ENCODE measurements around the gene ANAPC10. TPM values are rescaled to one million over a fixed set of nuclear protein-coding genes. Genes with fewer than 3 reads are reported as not detected.

The ANAPC10 gene
- total and polyA plus RNA-seq, 2 donors (not counting 1 experiment from before 2014, with no cell fraction given), result 28.1 to 29.7 TPM

DNA sequence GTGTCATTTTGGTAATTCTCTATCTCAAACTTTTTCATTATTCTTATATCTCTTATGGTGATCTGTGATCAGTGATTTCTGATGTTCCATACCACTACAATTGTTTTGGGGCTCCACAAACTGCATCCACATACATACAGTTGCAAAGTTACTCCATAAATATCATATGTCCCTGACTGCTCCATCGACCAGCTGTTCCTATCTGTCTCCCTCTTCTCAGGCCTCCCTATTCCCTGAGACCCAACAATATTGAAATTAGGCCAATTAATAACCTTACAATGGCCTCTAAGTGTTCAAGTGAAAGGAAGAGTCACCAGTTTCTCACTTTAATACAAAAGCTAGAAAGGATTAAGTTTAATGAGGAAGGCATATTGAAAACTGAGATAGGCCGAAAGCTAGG is 108.7 kb downstream of the ANAPC10 start:
- Histone ChIP-seq H3K27me3 (ENCODE audit: control insufficient read depth, insufficient read depth, low read length) (no peaks in the 10 kb centered on the region), H4K20me1 (ENCODE audit: control insufficient read depth, extremely low read depth, insufficient read depth, low read length) (no peaks in the 10 kb centered on the region), H3K36me3 (ENCODE audit: control insufficient read depth, insufficient read depth, low read length) (no peaks in the 10 kb centered on the region), H3K4me2 (ENCODE audit: extremely low read depth, insufficient read depth, low read length) (no peak overlapping the region), H3K27ac (ENCODE audit: insufficient read depth, low read length) (no peak overlapping the region), H2AFZ (ENCODE audit: low read length) (no peak overlapping the region), H3K9ac (ENCODE audit: insufficient read depth, low read length) (no peak overlapping the region), H3K4me3 (replicated peaks in 1 of 4; ENCODE audit: control extremely low read depth in 1 of 4, insufficient read depth in 1 of 4, low read depth in 3 of 4, low read length in 4 of 4) (no peak overlapping the region), H3K79me2 (ENCODE audit: control insufficient read depth, insufficient read depth, low read length) (no peaks in the 10 kb centered on the region), H3K9me3 (ENCODE audit: control insufficient read depth, insufficient read depth, low read depth, low read length) (no peaks in the 10 kb centered on the region), H3K4me1 (ENCODE audit: control insufficient read depth, extremely low read depth, insufficient read depth, low read length) (no peaks in the 10 kb centered on the region)
- TF ChIP-seq, protein P1, sequence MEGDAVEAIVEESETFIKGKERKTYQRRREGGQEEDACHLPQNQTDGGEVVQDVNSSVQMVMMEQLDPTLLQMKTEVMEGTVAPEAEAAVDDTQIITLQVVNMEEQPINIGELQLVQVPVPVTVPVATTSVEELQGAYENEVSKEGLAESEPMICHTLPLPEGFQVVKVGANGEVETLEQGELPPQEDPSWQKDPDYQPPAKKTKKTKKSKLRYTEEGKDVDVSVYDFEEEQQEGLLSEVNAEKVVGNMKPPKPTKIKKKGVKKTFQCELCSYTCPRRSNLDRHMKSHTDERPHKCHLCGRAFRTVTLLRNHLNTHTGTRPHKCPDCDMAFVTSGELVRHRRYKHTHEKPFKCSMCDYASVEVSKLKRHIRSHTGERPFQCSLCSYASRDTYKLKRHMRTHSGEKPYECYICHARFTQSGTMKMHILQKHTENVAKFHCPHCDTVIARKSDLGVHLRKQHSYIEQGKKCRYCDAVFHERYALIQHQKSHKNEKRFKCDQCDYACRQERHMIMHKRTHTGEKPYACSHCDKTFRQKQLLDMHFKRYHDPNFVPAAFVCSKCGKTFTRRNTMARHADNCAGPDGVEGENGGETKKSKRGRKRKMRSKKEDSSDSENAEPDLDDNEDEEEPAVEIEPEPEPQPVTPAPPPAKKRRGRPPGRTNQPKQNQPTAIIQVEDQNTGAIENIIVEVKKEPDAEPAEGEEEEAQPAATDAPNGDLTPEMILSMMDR (conservative IDR thresholded peaks at IDR 0.05 in 1 of 2, IDR thresholded peaks at IDR 0.05 in 1 of 2; ENCODE audit: low read depth in 1 of 2, low read length in 2 of 2), result no peak
- no peak for TF ChIP-seq EZH2 (IDR thresholded peaks at IDR 0.05; ENCODE audit: low read length, missing control alignments)
- no peak for DNase-seq (ENCODE audit: low read depth in 2 of 2)

DNA sequence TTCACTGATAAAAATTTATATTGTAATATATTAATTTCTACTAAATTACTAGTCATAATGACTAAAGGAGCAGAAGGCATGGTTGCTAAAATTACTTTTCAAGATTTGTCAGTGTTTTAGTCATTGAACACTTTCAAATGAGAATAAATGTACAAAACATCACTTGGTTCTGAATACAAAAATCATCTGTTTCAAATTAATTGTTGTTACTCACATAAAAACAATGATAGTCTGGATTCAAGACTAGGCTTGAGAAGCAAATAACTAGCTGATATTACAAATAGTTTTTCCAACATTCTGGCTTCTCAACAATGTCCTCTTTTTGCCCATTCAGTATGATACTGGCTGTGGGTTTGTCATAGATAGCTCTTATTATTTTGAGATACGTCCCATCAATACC is 112.5 kb downstream of the ANAPC10 start:
- no peak overlapping the region for H3K27ac ChIP-seq (ENCODE audit: insufficient read depth, low read length)
- H4K20me1 ChIP-seq (ENCODE audit: control insufficient read depth, extremely low read depth, insufficient read depth, low read length), result no peaks in the 10 kb centered on the region
- H3K27me3 ChIP-seq (ENCODE audit: control insufficient read depth, insufficient read depth, low read length), result no peaks in the 10 kb centered on the region
- no peak overlapping the region for H3K9ac ChIP-seq (ENCODE audit: insufficient read depth, low read length)
- H3K79me2 ChIP-seq (ENCODE audit: control insufficient read depth, insufficient read depth, low read length), result no peaks in the 10 kb centered on the region
- no peaks in the 10 kb centered on the region for H3K4me1 ChIP-seq (ENCODE audit: control insufficient read depth, extremely low read depth, insufficient read depth, low read length)
- H2AFZ ChIP-seq (ENCODE audit: low read length), result no peak overlapping the region
- DNase-seq (ENCODE audit: low read depth in 2 of 2), result no peak
- no peaks in the 10 kb centered on the region for H3K9me3 ChIP-seq (ENCODE audit: control insufficient read depth, insufficient read depth, low read depth, low read length)
- no peak overlapping the region for H3K4me3 ChIP-seq (replicated peaks in 1 of 4; ENCODE audit: control extremely low read depth in 1 of 4, insufficient read depth in 1 of 4, low read depth in 3 of 4, low read length in 4 of 4)
- TF ChIP-seq, protein P1 (conservative IDR thresholded peaks at IDR 0.05 in 1 of 2, IDR thresholded peaks at IDR 0.05 in 1 of 2; ENCODE audit: low read depth in 1 of 2, low read length in 2 of 2), result no peak
- TF ChIP-seq EZH2 (IDR thresholded peaks at IDR 0.05; ENCODE audit: low read length, missing control alignments), result no peak
- no peak overlapping the region for H3K4me2 ChIP-seq (ENCODE audit: extremely low read depth, insufficient read depth, low read length)
- H3K36me3 ChIP-seq (ENCODE audit: control insufficient read depth, insufficient read depth, low read length), result no peaks in the 10 kb centered on the region

DNA sequence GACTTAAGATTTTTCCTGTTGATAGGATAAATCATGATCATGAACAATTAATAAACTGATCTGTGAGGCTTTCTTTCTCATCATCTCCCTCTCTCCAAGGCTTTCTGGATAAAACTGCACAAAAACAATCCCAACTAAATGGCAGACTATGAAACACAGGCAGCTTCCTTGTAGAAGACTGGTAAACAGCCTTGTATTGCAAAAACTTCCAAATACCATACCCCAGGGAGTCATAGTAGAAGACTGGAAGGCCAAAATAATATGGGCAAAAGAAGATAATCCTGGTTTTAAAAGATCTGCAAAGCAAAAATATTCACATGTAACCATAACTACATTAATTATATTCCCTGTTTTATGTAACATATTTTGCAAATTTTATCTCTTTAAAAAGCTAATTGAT is 113.0 kb downstream of the ANAPC10 start:
- Histone ChIP-seq H3K4me2 (ENCODE audit: extremely low read depth, insufficient read depth, low read length) (no peak overlapping the region), H3K9me3 (ENCODE audit: control insufficient read depth, insufficient read depth, low read depth, low read length) (no peaks in the 10 kb centered on the region), H3K36me3 (ENCODE audit: control insufficient read depth, insufficient read depth, low read length) (no peaks in the 10 kb centered on the region), H3K27ac (ENCODE audit: insufficient read depth, low read length) (no peak overlapping the region), H3K4me3 (replicated peaks in 1 of 4; ENCODE audit: control extremely low read depth in 1 of 4, insufficient read depth in 1 of 4, low read depth in 3 of 4, low read length in 4 of 4) (no peak overlapping the region), H2AFZ (ENCODE audit: low read length) (no peak overlapping the region), H4K20me1 (ENCODE audit: control insufficient read depth, extremely low read depth, insufficient read depth, low read length) (no peaks in the 10 kb centered on the region), H3K79me2 (ENCODE audit: control insufficient read depth, insufficient read depth, low read length) (no peaks in the 10 kb centered on the region), H3K27me3 (ENCODE audit: control insufficient read depth, insufficient read depth, low read length) (no peaks in the 10 kb centered on the region), H3K4me1 (ENCODE audit: control insufficient read depth, extremely low read depth, insufficient read depth, low read length) (no peaks in the 10 kb centered on the region), H3K9ac (ENCODE audit: insufficient read depth, low read length) (no peak overlapping the region)
- DNase-seq (ENCODE audit: low read depth in 2 of 2), result no peak
- TF ChIP-seq, protein P1 (conservative IDR thresholded peaks at IDR 0.05 in 1 of 2, IDR thresholded peaks at IDR 0.05 in 1 of 2; ENCODE audit: low read depth in 1 of 2, low read length in 2 of 2), result no peak
- no peak for TF ChIP-seq EZH2 (IDR thresholded peaks at IDR 0.05; ENCODE audit: low read length, missing control alignments)
